Activated CD4-positive, alpha-beta T cell treated with anti-CD3 and anti-CD28 coated beads for 24 hours (primary cell): Measurements from ENCODE around the gene PLD1.
A peak's percentile ranks its signal among the peaks of the same experiment; 100 is the strongest.

Experiments
- DNase-seq, 2 donors: peaks; one replicate each; pipeline ENCODE4 v3.0.0-alpha.2; 2020; ENCODE audit warnings: low read depth in 2 of 2

PLD1 gene

DNA sequence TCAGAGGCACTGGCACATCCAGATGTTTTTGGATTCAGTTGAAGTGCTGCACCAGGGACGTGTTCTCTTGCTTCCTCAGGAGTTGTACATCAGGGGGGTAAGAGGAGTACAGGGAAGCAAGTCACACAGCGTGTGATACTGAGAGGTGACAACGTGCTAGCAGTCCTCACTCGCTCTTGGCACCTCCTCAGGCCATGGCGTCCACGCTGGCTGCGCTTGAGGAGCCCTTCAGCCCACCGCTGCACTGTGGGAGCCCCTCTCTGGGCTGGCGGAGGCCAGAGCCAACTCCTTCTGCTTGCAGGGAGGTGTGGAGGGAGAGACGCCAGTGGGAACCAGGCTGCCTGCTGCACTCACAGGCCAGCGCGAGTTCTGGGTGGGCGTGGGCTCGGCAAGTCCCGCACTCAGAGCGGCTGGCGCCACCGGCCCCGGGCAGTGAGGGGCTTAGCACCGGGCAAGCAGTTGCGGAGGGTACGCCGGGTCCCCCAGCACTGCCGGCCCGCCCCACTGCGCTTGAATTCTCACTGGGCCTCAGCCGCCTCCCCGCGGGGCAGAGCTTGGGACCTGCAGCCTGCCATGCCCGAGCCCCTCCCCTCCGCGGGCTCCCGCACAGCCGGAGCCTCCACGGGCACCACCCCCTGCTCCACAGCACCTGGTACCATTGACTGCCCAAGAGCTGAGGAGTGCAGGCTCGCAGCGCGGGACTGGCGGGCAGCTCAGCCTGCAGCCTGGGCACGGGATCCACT, 64.5 kb downstream of the PLD1 start:
- DNase-seq, result no peak

DNA sequence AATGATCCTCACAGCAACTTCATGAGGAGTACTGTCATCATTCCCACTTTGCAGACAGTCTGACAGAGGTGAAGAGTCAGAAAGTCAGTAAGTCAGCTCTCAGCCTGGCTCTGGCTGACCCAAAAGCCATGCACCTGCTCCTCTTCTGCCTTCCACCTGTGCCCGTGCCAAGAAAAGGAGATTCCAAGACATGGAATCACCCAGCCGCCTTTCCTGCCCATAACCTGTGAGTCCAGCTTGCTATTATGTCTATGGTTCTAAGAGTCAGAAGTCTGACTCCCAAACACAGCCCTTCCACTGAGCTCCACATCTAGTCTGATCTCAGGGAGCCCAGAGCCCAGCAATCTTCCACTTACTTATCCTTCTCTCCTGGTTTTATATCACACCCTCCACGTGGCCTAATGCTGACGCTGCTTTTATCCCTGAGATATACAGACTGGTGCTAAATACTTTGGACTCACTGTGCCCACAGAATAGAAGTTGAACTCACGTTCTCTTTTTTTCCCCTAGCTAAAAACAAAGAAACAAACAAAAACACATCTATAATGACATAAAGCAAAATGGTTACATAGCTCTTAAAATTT, 66.0 kb downstream of the PLD1 start:
- DNase-seq, result no peak

DNA sequence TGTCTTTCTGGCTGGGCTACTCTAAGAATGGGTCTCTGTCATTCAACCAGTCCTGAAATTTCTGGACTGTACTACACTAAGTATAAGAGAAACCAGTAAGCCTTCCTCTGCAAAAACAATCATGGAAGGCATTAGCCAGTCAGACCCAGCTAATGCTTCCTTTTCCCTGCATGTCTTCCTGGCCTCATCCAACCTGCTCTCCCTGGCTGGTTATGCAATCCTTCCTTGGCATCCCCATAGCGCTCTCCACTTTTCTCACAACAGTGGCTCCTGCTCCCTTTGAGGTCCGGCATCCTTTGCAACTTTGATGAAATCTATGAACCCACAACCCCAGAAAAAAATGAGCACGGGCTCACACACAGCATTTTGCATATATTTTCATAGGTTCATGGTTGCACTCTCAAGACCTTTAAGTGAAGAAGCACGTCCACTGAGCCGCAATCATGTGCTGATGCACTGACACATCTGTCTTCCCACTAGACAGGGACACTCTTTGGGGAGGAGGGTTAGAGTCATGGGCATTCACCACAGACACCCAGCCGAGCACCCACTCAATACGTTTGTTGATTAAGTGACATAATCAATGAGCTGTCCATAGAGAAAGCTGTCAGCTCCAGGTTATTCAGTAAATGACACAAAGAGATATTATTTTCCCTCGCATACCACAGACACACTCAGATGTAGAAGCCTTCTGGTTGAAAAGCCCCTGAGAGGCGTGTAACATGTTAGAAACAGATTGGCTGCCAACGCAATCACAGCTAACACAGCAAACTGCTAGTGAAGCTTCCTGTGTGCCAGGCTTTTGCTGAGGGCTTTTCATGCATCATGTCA, 66.7 kb downstream of the PLD1 start:
- DNase-seq, result no peak

DNA sequence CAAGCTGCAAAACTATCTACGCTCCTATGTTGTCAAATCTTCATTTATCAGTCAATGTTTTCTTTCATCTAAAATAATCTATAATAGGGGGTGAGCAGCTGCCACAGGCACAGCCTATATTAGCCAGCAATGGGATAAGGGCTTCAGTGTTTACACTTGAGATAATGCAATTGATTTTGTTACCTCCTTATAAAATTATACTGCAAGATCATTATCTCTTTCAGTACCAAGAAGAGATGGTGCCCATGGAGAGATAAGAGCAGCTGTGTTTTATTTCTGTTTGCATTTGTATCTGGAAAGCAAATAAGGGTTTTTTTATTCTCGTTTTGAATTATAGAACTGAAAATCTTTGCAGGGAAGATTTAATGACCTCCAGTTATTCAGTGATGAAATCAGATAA, 68.9 kb downstream of the PLD1 start:
- DNase-seq, result no peak

DNA sequence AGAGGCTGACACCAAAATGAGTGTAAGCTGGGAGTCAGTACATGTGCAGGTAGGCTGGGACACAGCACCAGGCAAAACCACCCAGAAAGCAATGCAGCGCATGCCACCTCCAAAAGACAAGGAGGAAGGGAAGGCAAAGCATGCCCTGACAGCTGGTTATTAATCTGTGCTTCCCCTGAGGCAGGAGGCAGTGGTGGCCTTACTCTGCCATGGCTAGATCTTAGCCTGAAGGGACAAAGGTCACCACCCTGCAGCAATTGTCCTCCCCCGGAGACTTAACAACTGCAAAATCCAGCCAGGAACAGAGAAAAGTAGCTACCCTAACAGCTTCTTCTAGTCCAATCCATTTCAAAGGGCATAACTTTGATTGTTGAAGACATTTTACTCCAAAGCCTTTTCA, 73.7 kb downstream of the PLD1 start:
- DNase-seq, result no peak

DNA sequence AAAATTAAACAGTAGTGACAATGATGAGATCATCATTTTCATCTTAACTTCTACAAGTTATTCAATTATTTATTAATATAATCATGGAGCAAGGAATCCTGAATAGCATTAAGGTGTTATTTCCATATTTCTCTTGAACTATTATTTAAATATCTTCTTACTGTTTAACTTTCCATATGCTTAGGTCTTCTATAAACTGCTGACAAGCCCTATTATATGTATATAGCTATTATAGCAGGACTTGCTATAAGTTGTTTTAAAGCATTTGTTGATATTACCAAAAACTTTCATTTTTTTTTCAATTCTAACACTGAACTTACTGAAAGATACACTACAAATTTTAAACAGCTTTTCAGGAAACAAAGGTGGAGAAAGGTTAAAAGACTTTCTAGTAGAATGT, 76.7 kb downstream of the PLD1 start:
- DNase-seq, result no peak

DNA sequence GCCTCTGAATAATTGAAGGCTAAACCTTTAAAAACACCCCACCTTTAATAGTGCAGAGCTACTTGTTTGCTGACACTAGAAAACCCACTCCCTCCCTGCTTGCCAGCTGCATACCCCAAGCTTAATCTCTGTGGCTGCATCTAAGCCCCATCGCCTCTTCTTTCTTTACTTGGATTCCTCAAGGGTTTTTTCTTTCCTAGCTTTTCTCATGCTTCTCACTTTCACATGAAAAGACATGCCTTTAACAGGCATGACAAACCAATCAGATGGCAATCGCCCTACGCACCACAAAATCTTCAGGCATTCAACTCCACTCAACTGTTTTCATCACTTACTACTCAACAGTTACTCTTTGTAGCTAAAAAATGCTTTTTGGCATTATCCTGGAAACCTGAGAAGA, 77.5 kb downstream of the PLD1 start:
- DNase-seq, result no peak

DNA sequence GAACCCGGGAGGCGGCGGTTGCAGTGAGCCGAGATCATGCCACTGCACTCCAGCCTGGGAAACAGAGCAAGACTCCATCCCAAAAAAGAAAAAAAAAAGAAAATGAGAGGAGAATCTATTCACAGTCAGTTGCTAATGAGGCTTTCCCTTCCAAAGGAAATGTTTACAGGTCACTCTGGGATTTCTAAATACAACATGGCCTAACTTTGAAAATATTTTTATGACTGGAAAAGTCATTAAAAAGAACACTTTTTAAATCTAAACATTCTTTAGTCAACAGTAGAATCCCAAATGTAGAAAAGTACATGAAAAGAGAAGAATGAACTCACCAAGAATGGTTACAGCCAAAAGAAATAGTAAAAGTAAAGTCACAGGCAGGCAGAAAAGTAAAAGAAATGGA, 78.6 kb downstream of the PLD1 start:
- no peak for DNase-seq

DNA sequence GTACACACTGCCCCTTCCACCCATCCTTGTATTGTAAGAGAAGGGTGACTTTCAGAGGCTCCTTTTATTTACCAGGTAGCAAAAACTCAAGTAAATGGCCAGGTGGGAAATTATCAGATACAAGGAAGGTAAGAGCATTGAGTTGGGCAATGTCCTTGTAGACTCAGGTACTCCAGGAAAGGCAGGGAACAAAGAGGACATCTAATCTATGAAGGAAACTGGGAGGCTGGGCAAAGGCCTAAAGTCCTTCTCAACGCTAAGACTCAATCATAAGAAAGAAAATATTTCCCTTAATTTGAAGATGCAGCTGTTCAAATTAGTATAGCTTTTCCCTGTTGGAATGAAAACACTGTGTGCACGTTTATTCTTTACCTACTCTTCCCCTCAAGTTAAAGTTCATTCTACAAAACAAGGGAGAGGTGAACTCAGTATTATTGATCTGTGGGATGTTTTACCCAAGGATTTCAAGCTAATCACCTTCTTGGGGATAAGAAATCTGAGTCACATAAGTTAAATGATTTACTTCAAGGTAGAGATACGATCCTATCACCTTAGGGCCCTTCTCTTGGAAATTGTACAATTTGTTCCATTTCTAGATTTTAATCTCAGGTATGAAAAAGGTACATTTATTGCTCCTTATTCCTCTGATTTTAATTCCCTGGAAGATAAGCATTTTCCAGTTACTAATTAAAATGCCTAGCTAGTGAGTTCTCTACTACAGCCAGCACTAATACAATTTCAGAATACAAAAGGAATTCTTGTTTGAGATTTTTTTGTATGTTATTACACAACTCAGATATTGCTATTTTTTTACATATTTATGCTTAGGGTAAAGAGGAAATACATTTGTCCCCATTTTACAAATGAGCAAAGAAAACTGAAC, 80.6 kb downstream of the PLD1 start:
- no peak for DNase-seq

DNA sequence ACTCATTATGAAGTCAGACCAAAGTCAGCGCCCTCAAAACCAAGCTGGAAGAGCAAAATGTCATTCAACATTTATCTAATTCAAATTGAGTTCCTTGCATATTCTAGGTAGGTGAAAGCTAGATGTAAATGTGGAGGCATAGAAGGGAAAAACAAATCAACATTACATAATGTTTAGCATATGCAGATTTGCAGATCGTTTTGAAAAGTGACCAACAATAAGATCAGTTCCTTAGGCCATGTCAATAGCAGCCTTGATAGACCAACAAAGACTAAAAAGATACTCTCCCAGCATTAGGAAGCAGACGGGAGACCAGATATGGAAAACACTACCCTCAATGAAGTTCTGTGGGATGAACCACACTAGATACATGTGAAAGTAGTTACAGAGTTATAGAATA, 83.0 kb downstream of the PLD1 start:
- DNase-seq, result no peak

DNA sequence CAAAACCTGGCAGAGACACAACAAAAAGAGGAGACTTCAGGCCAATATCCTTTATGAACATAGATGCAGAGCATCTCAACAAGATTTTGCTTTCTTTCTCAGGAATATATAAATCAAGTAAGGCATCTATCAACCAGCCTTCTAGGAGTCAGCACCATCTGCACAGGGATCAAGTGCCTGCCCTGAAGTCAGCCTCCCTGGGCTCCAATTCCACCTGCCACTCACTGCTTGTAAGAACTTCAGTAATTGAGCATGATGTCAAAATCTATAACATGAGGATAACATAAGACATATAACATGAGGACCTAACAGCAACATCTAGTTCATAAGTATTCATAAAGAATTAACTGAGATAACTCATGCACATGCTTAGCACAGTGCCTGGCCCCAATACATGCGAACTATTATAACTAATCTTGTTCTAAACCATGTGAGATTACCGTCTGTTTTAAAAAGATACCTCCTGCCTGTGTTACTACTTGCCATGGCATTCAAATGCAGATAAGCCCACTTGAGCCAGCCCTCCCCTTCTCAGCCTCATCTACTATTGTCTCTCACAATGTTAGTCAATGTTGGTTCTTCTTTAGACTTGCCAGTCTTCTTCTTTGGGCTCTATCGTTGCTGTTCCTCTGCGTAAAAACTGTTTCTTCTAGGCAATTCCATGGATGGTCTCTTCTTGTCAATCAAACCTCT, 91.6 kb downstream of the PLD1 start:
- DNase-seq, result no peak

DNA sequence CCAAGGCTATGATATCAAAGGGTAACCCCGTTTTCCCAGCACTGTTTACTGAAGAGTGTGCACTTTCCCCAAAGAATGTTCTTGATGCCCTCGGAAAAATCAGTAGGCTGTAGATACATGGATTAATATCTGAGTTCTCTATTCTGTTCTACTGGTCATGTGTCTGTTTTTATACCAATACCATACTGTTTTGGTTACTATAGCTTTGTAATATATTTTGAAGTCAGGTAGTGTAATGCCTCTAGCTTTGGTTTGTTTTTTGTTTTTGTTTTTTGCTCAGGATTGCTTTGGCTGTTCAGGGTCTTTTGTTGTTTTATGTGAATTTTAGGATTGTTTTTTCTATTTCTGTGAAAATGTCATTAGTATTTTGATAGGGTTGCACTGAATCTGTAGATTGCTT, 95.1 kb downstream of the PLD1 start:
- DNase-seq, result no peak

DNA sequence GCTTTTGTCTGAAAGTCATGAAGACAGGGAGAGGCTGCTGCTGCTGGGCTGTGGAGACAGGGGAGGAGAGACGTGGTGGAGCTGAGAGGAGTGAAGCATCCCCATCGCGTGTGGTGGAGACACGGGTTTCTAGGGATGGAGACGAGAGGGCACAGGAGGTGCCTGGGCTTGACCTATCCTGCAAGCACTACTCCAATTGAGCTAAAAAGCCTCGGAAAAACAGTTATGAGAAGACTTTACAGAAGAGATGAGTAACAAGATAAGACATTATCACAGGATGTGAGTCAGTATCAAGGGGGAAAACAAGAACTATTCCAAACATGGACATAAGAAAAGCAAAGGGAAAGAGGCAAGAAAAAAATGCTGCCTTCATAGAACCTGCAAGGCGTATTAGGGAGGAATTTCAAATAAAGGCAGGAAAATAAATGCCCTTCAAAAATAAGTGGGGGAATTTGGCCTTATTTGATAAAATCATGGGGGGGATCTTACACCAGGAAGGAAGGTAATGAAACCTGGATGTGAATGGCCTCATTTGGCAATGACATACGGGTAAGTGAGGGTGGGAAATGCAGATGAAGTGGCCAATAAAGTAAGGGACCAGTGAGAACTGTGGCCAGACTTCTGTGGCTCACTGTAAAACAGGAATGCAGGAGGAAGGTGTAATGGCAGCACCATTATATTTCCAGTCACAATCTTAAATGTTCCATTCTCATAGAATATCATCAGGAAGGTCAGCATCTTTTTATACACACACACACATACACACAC, 97.9 kb downstream of the PLD1 start:
- DNase-seq, result no peak

DNA sequence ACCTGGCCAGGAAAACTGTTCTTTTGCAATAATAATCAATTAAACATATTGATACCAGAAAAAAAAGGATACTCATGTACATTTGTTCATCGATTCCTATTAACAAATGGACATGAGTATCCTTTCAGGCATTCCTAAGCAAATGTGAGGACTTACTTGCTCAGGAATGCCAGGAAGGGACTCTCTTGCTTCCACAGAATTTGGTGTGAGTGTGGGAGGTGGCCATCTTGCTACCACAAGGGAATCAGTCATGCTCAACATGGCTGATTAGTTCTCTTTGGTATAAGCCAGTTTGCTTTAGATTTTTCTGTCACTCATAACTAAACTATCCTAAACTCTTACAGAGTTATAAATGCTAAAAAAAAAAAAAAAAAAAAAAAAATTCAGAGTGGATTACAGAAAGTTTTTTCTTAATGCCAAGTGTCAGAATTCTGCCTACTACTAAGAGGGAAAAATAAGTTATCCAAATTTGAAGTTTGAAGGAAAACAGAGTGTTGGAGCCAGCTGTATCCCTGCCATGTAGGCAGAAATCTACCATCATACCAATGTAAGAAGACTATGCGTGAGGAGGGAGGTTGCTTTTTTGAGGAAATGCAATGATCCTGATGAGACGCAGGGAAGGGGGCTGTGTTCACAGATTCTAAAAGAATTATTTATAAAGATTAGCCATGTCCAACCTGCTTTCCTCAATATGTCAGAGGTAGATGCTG, 98.7 kb downstream of the PLD1 start:
- no peak for DNase-seq

DNA sequence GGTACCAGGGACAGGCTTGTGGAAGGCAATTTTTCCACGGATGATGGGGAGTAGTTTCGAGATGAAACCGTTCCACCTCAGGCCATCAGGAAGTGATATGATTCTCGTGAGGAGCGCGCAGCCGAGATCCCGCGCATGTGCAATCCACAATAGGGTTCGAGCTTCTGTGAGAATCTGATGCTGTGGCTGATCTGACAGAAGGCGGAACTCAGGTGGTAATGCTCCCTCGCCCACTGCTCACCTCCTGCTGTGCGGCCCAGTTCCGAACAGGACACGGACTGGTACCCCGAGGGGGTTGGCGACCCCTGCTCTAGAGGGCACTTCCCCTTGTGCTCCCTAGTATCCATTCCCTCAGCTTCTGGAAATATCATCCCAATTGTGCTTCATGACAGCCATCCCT, 99.9 kb downstream of the PLD1 start:
- no peak for DNase-seq

DNA sequence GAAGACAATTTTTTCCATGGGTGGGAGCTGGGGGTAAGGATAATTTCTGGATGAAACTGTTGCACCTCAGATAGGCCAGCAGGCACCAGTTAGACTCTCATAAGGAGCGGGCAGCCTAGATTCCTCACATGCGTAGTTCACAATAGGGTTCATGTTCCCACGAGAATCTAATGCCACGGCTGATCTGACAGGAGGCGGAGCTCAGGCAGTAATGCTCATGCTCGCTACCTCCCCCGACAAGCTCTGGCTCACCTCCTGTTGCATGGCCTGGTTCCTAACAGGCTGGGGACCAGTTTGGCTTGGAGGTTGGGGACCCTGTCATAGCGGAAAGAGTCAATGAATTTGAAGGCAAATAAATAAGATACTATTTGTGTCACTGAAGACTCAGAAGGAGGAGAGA, 105.5 kb downstream of the PLD1 start:
- DNase-seq, result no peak

DNA sequence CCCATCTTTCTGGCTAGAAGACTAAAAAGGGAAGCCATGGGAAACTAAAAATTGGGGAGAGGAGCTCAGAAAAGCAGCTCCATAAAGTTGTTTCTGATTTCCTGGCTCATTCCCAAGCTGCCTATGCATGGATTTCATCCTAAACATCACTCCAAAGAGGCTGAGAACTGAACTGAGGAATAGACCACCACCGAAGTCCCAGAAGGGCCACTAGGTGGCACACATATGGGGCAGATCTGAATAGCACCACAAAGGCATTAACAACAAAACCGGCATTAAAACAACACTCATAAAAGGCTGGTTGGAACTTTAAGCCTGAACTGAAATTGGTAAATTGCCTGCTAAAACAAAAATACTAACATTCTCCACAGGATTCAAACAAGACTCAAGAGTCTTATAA, 106.3 kb downstream of the PLD1 start:
- DNase-seq, result peak in 1 of 2 donors; percentile 7

DNA sequence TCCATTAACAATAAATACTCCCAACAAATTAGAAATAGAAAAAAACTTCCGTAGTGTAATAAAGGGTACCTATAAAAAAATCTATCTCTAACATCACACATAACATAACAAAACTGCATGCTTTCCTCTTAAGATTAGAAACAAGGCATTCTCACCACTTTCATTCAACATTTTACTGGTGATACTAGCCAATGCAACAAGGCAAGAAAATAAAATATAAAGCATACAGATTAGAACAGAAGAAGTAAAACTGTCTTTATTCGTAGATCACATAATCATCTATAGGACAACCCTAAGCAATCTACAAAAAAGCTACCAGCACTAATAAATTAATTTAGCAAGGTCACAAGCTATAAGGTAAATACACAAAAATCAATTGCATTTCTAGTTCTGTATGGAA, 107.1 kb downstream of the PLD1 start:
- no peak for DNase-seq

DNA sequence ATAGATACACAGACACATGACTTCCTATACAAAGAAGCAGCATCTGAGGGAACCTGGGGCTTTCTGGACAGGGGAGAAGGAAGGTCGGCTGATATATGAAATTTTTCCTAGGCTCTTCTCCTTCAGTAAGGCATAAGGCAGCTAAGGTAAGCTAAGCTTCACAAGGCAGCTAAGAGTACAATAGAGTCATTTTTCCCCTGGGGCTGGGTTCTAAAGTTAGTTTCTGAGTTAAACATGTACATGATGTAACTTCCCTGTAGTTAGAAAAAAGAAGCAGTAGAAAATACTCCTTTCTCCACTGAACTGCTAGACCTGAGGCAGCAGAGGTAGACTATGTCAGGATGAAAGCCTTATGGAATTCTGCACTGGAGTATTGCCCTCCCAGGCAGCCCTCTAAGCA, 109.6 kb downstream of the PLD1 start:
- no peak for DNase-seq

DNA sequence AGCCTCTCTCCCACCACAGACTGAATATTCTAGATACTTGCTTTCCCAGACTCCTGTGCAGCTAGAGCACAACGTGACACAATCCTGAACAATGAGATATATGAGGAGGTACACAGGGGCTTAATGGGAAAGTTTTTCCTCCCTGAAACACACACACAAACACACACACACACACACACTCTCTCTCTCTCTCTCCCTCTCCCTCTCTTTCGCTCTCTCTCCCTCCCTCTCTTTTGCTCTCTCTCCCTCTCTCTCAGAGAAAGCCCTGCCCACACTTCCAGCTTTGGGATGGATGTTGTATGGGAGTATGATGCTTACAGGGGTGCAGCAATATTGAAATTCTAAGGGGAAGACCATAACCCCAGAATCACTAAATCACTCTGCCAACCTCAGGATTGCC, 110.1 kb downstream of the PLD1 start:
- no peak for DNase-seq
